Sigmoid colon (tissue), 4 donors: ENCODE results near the gene RABEP2.

Source experiments
- CTCF ChIP-seq, 4 experiments: fragments of 450-650 bp in 3 of 4; fragments of 200-600 bp in 1 of 4; IDR thresholded peaks; one replicate each; pipeline ENCODE4 v1.5.1; 2016 to 2019; ENCODE audit warnings: antibody characterized with exemption in 4 of 4, mild to moderate bottlenecking in 3 of 4, moderate library complexity in 2 of 4
- EP300 ChIP-seq, 4 donors: sonication (generic); formaldehyde crosslinking; IDR thresholded peaks; one replicate each; pipeline ENCODE4 v1.6.1; 2017; ENCODE audit warnings: antibody characterized with exemption in 4 of 4
- POLR2A ChIP-seq, 2 donors: fragments of 450-650 bp; IDR thresholded peaks; one replicate each; pipeline ENCODE4 v1.6.1; 2016; ENCODE audit warnings: antibody characterized with exemption in 2 of 2, mild to moderate bottlenecking in 2 of 2, moderate library complexity in 2 of 2
- POLR2AphosphoS5 ChIP-seq, 4 donors: sonication (generic); formaldehyde crosslinking; IDR thresholded peaks; one replicate each; pipeline ENCODE4 v1.6.1; 2017; ENCODE audit warnings: antibody characterized with exemption in 4 of 4

- TF ChIP-seq CTCF (IDR thresholded peaks at IDR 0.05) (no peak), POLR2A (IDR thresholded peaks at IDR 0.05) (no peak), EP300 (IDR thresholded peaks at IDR 0.05) (no peak), POLR2AphosphoS5 (IDR thresholded peaks at IDR 0.05) (no peak)
Observed at GRCh38 chr16:28923231-28923587, 1.8 kb downstream of the RABEP2 start.
